HG03565 (cell line): Measurements from ENCODE around the gene MAP2K5.

Source experiments
- ATAC-seq: cut with Tn5 transposase; IDR thresholded peaks from one replicate; pipeline ENCODE4 v1.9.1; 2021; ENCODE audit warnings: mild to moderate bottlenecking, moderate library complexity; ENCODE audit not compliant: unreplicated experiment

Gene MAP2K5

GRCh38 chr15:67746022-67746421 is 203.5 kb downstream of the MAP2K5 start:
- no peak for ATAC-seq

- no peak for ATAC-seq
Measured at GRCh38 chr15:67746450-67746849, 203.9 kb downstream of the MAP2K5 start.

GRCh38 chr15:67747921-67748320 is 205.4 kb downstream of the MAP2K5 start:
- no peak for ATAC-seq

- ATAC-seq: no peak
Measured at GRCh38 chr15:67750371-67750770, 207.9 kb downstream of the MAP2K5 start.

- no peak for ATAC-seq
Measured at GRCh38 chr15:67753891-67754290, 211.4 kb downstream of the MAP2K5 start.

GRCh38 chr15:67755264-67755663 is 212.8 kb downstream of the MAP2K5 start:
- no peak for ATAC-seq

- no peak for ATAC-seq
Measured at GRCh38 chr15:67755936-67756335, 213.4 kb downstream of the MAP2K5 start.

- ATAC-seq: no peak
Measured at GRCh38 chr15:67758619-67759300, 216.3 kb downstream of the MAP2K5 start.

- no peak for ATAC-seq
Measured at GRCh38 chr15:67760901-67761300, 218.4 kb downstream of the MAP2K5 start.

- no peak for ATAC-seq
Measured at GRCh38 chr15:67761343-67761742, 218.8 kb downstream of the MAP2K5 start.

GRCh38 chr15:67762610-67763368 is 220.3 kb downstream of the MAP2K5 start:
- ATAC-seq: peak; percentile 82

GRCh38 chr15:67765701-67766100 is 223.2 kb downstream of the MAP2K5 start:
- ATAC-seq: no peak

- ATAC-seq: no peak
Measured at GRCh38 chr15:67766968-67767367, 224.5 kb downstream of the MAP2K5 start.

- ATAC-seq: no peak
Measured at GRCh38 chr15:67768313-67768977, 225.9 kb downstream of the MAP2K5 start.

GRCh38 chr15:67769497-67770357 is 227.2 kb downstream of the MAP2K5 start:
- no peak for ATAC-seq

GRCh38 chr15:67770358-67770628 is 227.8 kb downstream of the MAP2K5 start:
- ATAC-seq: no peak

GRCh38 chr15:67771189-67771800 is 228.8 kb downstream of the MAP2K5 start:
- no peak for ATAC-seq

- ATAC-seq: no peak
Measured at GRCh38 chr15:67774626-67775025, 232.1 kb downstream of the MAP2K5 start.

GRCh38 chr15:67775250-67775649 is 232.7 kb downstream of the MAP2K5 start:
- no peak for ATAC-seq

- no peak for ATAC-seq
Measured at GRCh38 chr15:67775998-67776397, 233.5 kb downstream of the MAP2K5 start.

GRCh38 chr15:67776600-67776999 is 234.1 kb downstream of the MAP2K5 start:
- no peak for ATAC-seq
